OCI-LY7 (cell line): ENCODE results near the gene PRKD2. TPM values are rescaled to one million over a fixed set of nuclear protein-coding genes. Genes with fewer than 3 reads are reported as not detected.

ENCODE experiments used
- BruUV-seq: library from RNA; stranded (reverse); fragments of 400-500 nt; replicated peaks from 2 replicates; lab custom pipeline; 2021; lab: Mats Ljungman, UMichigan
- CTCF ChIA-PET: fragments of 300-600 bp; sonication (Branson Sonifier 250); formaldehyde crosslinking; loops from one replicate; lab custom pipeline; 2022; ENCODE audit warnings: antibody characterized with exemption; ENCODE audit not compliant: unreplicated experiment; lab: Charles Lee
- POLR2A ChIA-PET: fragments of 300-600 bp; sonication (Branson Sonifier 250); formaldehyde crosslinking; loops from one replicate; lab custom pipeline; 2022; ENCODE audit warnings: antibody characterized with exemption; lab: Charles Lee
- DNase-seq: peaks from one replicate; pipeline ENCODE4 v3.0.0-alpha.2; 2015; ENCODE audit warnings: low spot score
- H2AFZ ChIP-seq: fragments of 200-600 bp; sonication (generic), shearing (Covaris generic); 2 replicates; pipeline ENCODE4 v1.6.1; 2014; ENCODE audit warnings: mild to moderate bottlenecking, antibody characterized with exemption, low read length, moderate library complexity
- H3K27ac ChIP-seq: fragments of 200-600 bp; sonication (generic); 2 replicates; pipeline ENCODE4 v1.5.1; 2014; ENCODE audit warnings: mixed run types, low read depth, mild to moderate bottlenecking, moderate library complexity, low read length, inconsistent platforms; ENCODE audit not compliant: poor library complexity, severe bottlenecking
- H3K36me3 ChIP-seq: fragments of 200-600 bp; sonication (generic); 2 replicates; pipeline ENCODE4 v1.6.1; 2014; ENCODE audit warnings: mild to moderate bottlenecking, antibody characterized with exemption, low read length, moderate library complexity, mixed read lengths; ENCODE audit not compliant: insufficient read depth
- H3K4me1 ChIP-seq: fragments of 200-600 bp; sonication (generic); 2 replicates; pipeline ENCODE4 v1.5.1; 2014; ENCODE audit warnings: mild to moderate bottlenecking, low read length; ENCODE audit not compliant: insufficient read depth, poor library complexity, severe bottlenecking
- H3K4me2 ChIP-seq: fragments of 200-600 bp; sonication (generic); 2 replicates; pipeline ENCODE4 v1.6.1; 2014; ENCODE audit warnings: mild to moderate bottlenecking, low read length
- H3K4me3 ChIP-seq: fragments of 200-600 bp; sonication (generic); 2 replicates; pipeline ENCODE4 v1.5.1; 2014; ENCODE audit warnings: mild to moderate bottlenecking, low read depth, low read length; ENCODE audit not compliant: poor library complexity, severe bottlenecking
- H3K79me2 ChIP-seq: fragments of 200-600 bp; sonication (generic); 2 replicates; pipeline ENCODE4 v1.6.1; 2016; ENCODE audit warnings: low read depth, mild to moderate bottlenecking, low read length, moderate library complexity, mixed read lengths; ENCODE audit not compliant: insufficient read depth
- H3K9me2 ChIP-seq: fragments of 200-600 bp; sonication (generic); 2 replicates; pipeline ENCODE4 v1.6.1; 2016; ENCODE audit warnings: mild to moderate bottlenecking, low read length, mixed read lengths; ENCODE audit not compliant: insufficient read depth
- H3K9me3 ChIP-seq: fragments of 200-600 bp; sonication (generic); 2 replicates; pipeline ENCODE4 v1.6.1; 2014; ENCODE audit warnings: mild to moderate bottlenecking, mixed run types, low read length, mixed read lengths
- H4K20me1 ChIP-seq: fragments of 200-600 bp; sonication (generic); 2 replicates; pipeline ENCODE4 v1.6.1; 2014; ENCODE audit warnings: mild to moderate bottlenecking, antibody characterized with exemption, low read length, moderate library complexity, mixed read lengths; ENCODE audit not compliant: insufficient read depth
- EZH2phosphoT487 ChIP-seq: fragments of 200-600 bp; sonication (generic); IDR thresholded peaks from 2 replicates; pipeline ENCODE4 v1.6.1; 2018; ENCODE audit warnings: low read depth, borderline replicate concordance, mild to moderate bottlenecking, mixed run types, antibody characterized with exemption, low read length, moderate library complexity, mixed read lengths
- intact Hi-C: fragments of 100-400 bp; cut with micrococcal nuclease; formaldehyde crosslinking; loops from one replicate; pipeline ENCODE4 v1.10.0; 2022; ENCODE audit not compliant: unreplicated experiment
- total RNA-seq, 2 experiments: library from RNA; depleted of rRNA in 1 of 2; stranded (reverse); fragments of >200 nt in 1 of 2; shearing (Covaris generic) in 1 of 2; gene quantifications; 2 replicates each; pipeline ENCODE4 v1.2.3, GENCODE V29; 2014 to 2022
- TF ChIP-seq, protein P1 (sequence below): fragments of 200-600 bp; sonication (generic); conservative IDR thresholded peaks from 2 replicates; pipeline ENCODE4 v1.5.1; 2014; ENCODE audit warnings: mild to moderate bottlenecking, antibody characterized with exemption, low read length, moderate library complexity, mixed read lengths

Gene PRKD2
- total RNA-seq, 2 experiments from 2014 or later: 30.5 to 89.2 TPM

DNA sequence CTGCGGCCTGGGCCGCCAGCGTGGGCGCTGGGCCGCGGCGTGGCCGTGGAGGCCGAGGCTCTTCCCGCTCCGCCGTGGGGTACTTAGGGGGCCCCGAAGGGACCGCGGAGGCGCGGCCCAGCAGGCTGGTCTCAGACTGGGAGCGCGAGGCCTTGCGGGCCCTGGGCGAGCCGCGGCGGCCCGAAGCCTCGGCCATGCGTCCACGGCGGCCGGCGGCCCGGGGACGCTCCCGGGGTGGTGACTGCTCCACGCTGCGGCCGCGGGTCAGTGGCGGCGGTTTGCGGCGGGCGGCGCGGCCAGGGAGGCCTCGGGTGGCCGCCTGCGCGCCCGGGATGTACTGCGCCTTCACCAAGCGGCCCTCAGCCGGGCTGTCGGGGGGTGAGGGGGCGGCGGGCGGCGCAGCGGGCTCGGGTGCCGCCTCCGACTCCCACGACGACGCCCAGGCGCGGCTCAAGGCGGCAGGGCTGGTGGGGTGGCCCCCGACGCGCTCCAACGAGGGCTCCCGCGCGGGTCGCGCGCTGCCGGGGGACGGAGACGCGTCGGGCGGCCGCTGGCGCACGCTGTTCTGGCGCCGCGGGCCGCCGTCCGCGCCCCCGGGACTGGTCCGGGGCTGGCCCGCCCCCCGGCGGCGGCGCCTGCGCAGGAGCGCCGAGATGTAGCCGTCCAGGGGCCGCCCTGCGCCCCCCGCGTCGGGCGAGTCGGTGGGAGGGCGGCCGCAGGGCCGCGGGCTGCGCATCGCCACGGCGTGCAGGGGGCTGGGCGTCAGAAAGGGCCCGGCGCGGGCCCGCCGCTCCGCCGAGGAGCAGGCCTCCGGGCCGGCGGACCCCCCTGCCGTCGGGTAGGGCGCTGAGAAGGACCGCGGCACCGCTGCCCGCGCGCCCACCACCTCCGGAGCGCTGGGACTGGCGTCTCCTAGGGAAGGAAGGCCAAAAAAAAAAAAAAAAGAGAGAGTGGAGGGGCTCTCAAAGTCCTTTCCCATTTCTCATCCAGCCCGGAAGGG lies 67.7 kb downstream of the PRKD2 start:
- no peak for DNase-seq
- Histone ChIP-seq H2AFZ (no peak overlapping the region), H3K9me3 (no peaks in the 10 kb centered on the region), H3K4me3 (no peak overlapping the region), H3K79me2 (no peaks in the 10 kb centered on the region), H3K27ac (no peak overlapping the region), H4K20me1 (no peaks in the 10 kb centered on the region), H3K36me3 (no peaks in the 10 kb centered on the region), H3K4me2 (no peak overlapping the region), H3K4me1 (no peaks in the 10 kb centered on the region), H3K9me2 (no peaks in the 10 kb centered on the region)
- POLR2A ChIA-PET: no interaction called here
- CTCF ChIA-PET: no interaction called here
- TF ChIP-seq EZH2phosphoT487: no peak
- TF ChIP-seq, protein P1, sequence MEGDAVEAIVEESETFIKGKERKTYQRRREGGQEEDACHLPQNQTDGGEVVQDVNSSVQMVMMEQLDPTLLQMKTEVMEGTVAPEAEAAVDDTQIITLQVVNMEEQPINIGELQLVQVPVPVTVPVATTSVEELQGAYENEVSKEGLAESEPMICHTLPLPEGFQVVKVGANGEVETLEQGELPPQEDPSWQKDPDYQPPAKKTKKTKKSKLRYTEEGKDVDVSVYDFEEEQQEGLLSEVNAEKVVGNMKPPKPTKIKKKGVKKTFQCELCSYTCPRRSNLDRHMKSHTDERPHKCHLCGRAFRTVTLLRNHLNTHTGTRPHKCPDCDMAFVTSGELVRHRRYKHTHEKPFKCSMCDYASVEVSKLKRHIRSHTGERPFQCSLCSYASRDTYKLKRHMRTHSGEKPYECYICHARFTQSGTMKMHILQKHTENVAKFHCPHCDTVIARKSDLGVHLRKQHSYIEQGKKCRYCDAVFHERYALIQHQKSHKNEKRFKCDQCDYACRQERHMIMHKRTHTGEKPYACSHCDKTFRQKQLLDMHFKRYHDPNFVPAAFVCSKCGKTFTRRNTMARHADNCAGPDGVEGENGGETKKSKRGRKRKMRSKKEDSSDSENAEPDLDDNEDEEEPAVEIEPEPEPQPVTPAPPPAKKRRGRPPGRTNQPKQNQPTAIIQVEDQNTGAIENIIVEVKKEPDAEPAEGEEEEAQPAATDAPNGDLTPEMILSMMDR: no peak
- intact Hi-C loops: no loop called here
- BruUV-seq: no TSS peak

GRCh38 chr19:46648060-46648960 lies 68.6 kb downstream of the PRKD2 start:
- no peak for TF ChIP-seq EZH2phosphoT487
- TF ChIP-seq, protein P1: no peak
- no peaks in the 10 kb centered on the region for H3K4me1 ChIP-seq
- no peaks in the 10 kb centered on the region for H3K36me3 ChIP-seq
- no peaks in the 10 kb centered on the region for H3K79me2 ChIP-seq
- CTCF ChIA-PET: no interaction called here
- BruUV-seq: no TSS peak
- no peaks in the 10 kb centered on the region for H4K20me1 ChIP-seq
- no peak overlapping the region for H2AFZ ChIP-seq
- no peak overlapping the region for H3K4me3 ChIP-seq
- no peak overlapping the region for H3K27ac ChIP-seq
- POLR2A ChIA-PET: no interaction called here
- no peaks in the 10 kb centered on the region for H3K9me3 ChIP-seq
- DNase-seq: no peak
- H3K4me2 ChIP-seq: no peak overlapping the region
- intact Hi-C loops: no loop called here
- no peaks in the 10 kb centered on the region for H3K9me2 ChIP-seq
